ENCODE results near the gene POLD3.

Gene POLD3

GRCh38 chr11:74566146-74566960 lies 26.0 kb upstream of the POLD3 start:
- no peak overlapping the region for H3K27ac ChIP-seq (replicated peaks; ENCODE audit: low read length)
- H3K27me3 ChIP-seq (ENCODE audit: control insufficient read depth in 3 of 3, insufficient read depth in 3 of 3, low read depth in 1 of 3, low read length in 3 of 3): no peaks in the 10 kb centered on the region
- no peaks in the 10 kb centered on the region for H3K79me1 ChIP-seq (ENCODE audit: low read depth, low read length)
- H2AK5ac ChIP-seq (ENCODE audit: low read depth, low read length): no peak overlapping the region
- H3K4me3 ChIP-seq (ENCODE audit: low read length in 2 of 2): no peak overlapping the region
- H2BK12ac ChIP-seq (ENCODE audit: low read length): no peak overlapping the region
- no peak overlapping the region for H2BK5ac ChIP-seq (ENCODE audit: low read length)
- H3K36me3 ChIP-seq (replicated peaks in 1 of 2; ENCODE audit: control insufficient read depth in 2 of 2, insufficient read depth in 2 of 2, low read length in 2 of 2): no peaks in the 10 kb centered on the region
- H2BK15ac ChIP-seq (ENCODE audit: low read length): no peak overlapping the region
- H4K8ac ChIP-seq (ENCODE audit: low read depth, low read length): no peak overlapping the region
- H4K91ac ChIP-seq (ENCODE audit: low read depth, low read length, poor library complexity): no peak overlapping the region
- H3K18ac ChIP-seq (ENCODE audit: low read length): no peak overlapping the region
- no peak overlapping the region for H3K23ac ChIP-seq (ENCODE audit: low read depth, low read length, poor library complexity)
- H3K4me2 ChIP-seq (ENCODE audit: insufficient read depth, low read length, poor library complexity, severe bottlenecking): no peak overlapping the region
- H3K9ac ChIP-seq (ENCODE audit: low read depth, low read length, poor library complexity): no peak overlapping the region
- H2BK120ac ChIP-seq (ENCODE audit: low read depth, low read length): no peak overlapping the region
- no peak for DNase-seq (ENCODE audit: low spot score)
- no peak overlapping the region for H2AFZ ChIP-seq (ENCODE audit: low read length)
- peaks cover 0 to 2% of the 10 kb centered on the region in 2 donors for H3K4me1 ChIP-seq (ENCODE audit: control insufficient read depth in 2 of 2, insufficient read depth in 1 of 2, low read depth in 1 of 2, low read length in 2 of 2)
- no peaks in the 10 kb centered on the region for H3K9me3 ChIP-seq (replicated peaks in 1 of 2; ENCODE audit: control insufficient read depth in 2 of 2, insufficient read depth in 1 of 2, low read depth in 1 of 2, low read length in 2 of 2)
- no peak overlapping the region for H3K14ac ChIP-seq (ENCODE audit: low read length)
- H3K4ac ChIP-seq (ENCODE audit: low read length): no peak overlapping the region
- no CpG with 5 or more reads among the region's 5 CpGs for WGBS, 2 donors (ENCODE audit: extremely low coverage in 2 of 2, insufficient read length in 2 of 2, insufficient replicate concordance in 1 of 2)

DNA sequence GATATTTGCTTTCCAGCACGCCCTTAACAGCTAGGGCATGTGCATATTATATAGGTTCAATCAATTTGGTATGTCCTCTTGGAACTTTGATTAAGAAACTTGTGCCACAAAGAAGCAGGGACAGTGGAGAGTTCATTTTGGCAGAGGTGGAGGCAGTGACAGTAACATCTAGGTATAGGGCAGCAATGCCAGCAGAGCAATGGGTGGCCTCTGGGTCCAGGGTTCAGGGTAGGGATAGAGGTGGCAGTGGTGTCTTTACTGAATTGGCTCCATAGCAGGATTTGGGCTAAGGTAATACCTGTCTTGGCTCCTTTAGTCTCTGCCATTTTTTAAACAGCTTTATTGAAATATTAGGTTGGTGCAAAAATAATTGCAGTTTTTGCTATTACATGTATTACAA lies 24.4 kb upstream of the POLD3 start:
- no peak overlapping the region for H3K9ac ChIP-seq (ENCODE audit: low read depth, low read length, poor library complexity)
- no peak overlapping the region for H3K4me3 ChIP-seq (ENCODE audit: low read length in 2 of 2)
- H2BK12ac ChIP-seq (ENCODE audit: low read length): no peak overlapping the region
- H3K27ac ChIP-seq (replicated peaks; ENCODE audit: low read length): no peak overlapping the region
- H2BK15ac ChIP-seq (ENCODE audit: low read length): no peak overlapping the region
- H2AFZ ChIP-seq (ENCODE audit: low read length): no peak overlapping the region
- H4K8ac ChIP-seq (ENCODE audit: low read depth, low read length): no peak overlapping the region
- peaks cover 0 to 2% of the 10 kb centered on the region in 2 donors for H3K4me1 ChIP-seq (ENCODE audit: control insufficient read depth in 2 of 2, insufficient read depth in 1 of 2, low read depth in 1 of 2, low read length in 2 of 2)
- H3K18ac ChIP-seq (ENCODE audit: low read length): no peak overlapping the region
- no peak overlapping the region for H3K4me2 ChIP-seq (ENCODE audit: insufficient read depth, low read length, poor library complexity, severe bottlenecking)
- no peaks in the 10 kb centered on the region for H3K27me3 ChIP-seq (ENCODE audit: control insufficient read depth in 3 of 3, insufficient read depth in 3 of 3, low read depth in 1 of 3, low read length in 3 of 3)
- H3K36me3 ChIP-seq (replicated peaks in 1 of 2; ENCODE audit: control insufficient read depth in 2 of 2, insufficient read depth in 2 of 2, low read length in 2 of 2): no peaks in the 10 kb centered on the region
- no peaks in the 10 kb centered on the region for H3K79me1 ChIP-seq (ENCODE audit: low read depth, low read length)
- no peak for DNase-seq (ENCODE audit: low spot score)
- no peak overlapping the region for H2BK120ac ChIP-seq (ENCODE audit: low read depth, low read length)
- no peak overlapping the region for H2AK5ac ChIP-seq (ENCODE audit: low read depth, low read length)
- no peak overlapping the region for H4K91ac ChIP-seq (ENCODE audit: low read depth, low read length, poor library complexity)
- H3K4ac ChIP-seq (ENCODE audit: low read length): no peak overlapping the region
- no peak overlapping the region for H3K23ac ChIP-seq (ENCODE audit: low read depth, low read length, poor library complexity)
- WGBS, 2 donors (ENCODE audit: extremely low coverage in 2 of 2, insufficient read length in 2 of 2, insufficient replicate concordance in 1 of 2): no CpG with 5 or more reads among the region's 1 CpG
- no peak overlapping the region for H2BK5ac ChIP-seq (ENCODE audit: low read length)
- H3K14ac ChIP-seq (ENCODE audit: low read length): no peak overlapping the region
- no peaks in the 10 kb centered on the region for H3K9me3 ChIP-seq (replicated peaks in 1 of 2; ENCODE audit: control insufficient read depth in 2 of 2, insufficient read depth in 1 of 2, low read depth in 1 of 2, low read length in 2 of 2)

- Histone ChIP-seq H3K4ac (ENCODE audit: low read length) (no peak overlapping the region), H3K27ac (replicated peaks; ENCODE audit: low read length) (no peak overlapping the region), H2AK5ac (ENCODE audit: low read depth, low read length) (no peak overlapping the region), H3K23ac (ENCODE audit: low read depth, low read length, poor library complexity) (no peak overlapping the region), H3K36me3 (replicated peaks in 1 of 2; ENCODE audit: control insufficient read depth in 2 of 2, insufficient read depth in 2 of 2, low read length in 2 of 2) (no peaks in the 10 kb centered on the region), H4K8ac (ENCODE audit: low read depth, low read length) (no peak overlapping the region), H3K14ac (ENCODE audit: low read length) (no peak overlapping the region), H3K4me2 (ENCODE audit: insufficient read depth, low read length, poor library complexity, severe bottlenecking) (no peak overlapping the region), H2BK5ac (ENCODE audit: low read length) (no peak overlapping the region), H3K79me1 (ENCODE audit: low read depth, low read length) (no peaks in the 10 kb centered on the region), H3K4me3 (ENCODE audit: low read length in 2 of 2) (no peak overlapping the region), H3K9ac (ENCODE audit: low read depth, low read length, poor library complexity) (no peak overlapping the region), H2BK15ac (ENCODE audit: low read length) (no peak overlapping the region), H3K4me1 (ENCODE audit: control insufficient read depth in 2 of 2, insufficient read depth in 1 of 2, low read depth in 1 of 2, low read length in 2 of 2) (peaks cover 0 to 2% of the 10 kb centered on the region in 2 donors), H2AFZ (ENCODE audit: low read length) (no peak overlapping the region), H2BK120ac (ENCODE audit: low read depth, low read length) (no peak overlapping the region), H2BK12ac (ENCODE audit: low read length) (no peak overlapping the region), H3K9me3 (replicated peaks in 1 of 2; ENCODE audit: control insufficient read depth in 2 of 2, insufficient read depth in 1 of 2, low read depth in 1 of 2, low read length in 2 of 2) (no peaks in the 10 kb centered on the region), H3K18ac (ENCODE audit: low read length) (no peak overlapping the region), H3K27me3 (ENCODE audit: control insufficient read depth in 3 of 3, insufficient read depth in 3 of 3, low read depth in 1 of 3, low read length in 3 of 3) (no peaks in the 10 kb centered on the region), H4K91ac (ENCODE audit: low read depth, low read length, poor library complexity) (no peak overlapping the region)
- WGBS, 2 donors (ENCODE audit: extremely low coverage in 2 of 2, insufficient read length in 2 of 2, insufficient replicate concordance in 1 of 2): no CpG with 5 or more reads among the region's 8 CpGs
- peak; percentile 37 for DNase-seq (ENCODE audit: low spot score)
Observed at GRCh38 chr11:74570266-74571061, 21.9 kb upstream of the POLD3 start.

DNA sequence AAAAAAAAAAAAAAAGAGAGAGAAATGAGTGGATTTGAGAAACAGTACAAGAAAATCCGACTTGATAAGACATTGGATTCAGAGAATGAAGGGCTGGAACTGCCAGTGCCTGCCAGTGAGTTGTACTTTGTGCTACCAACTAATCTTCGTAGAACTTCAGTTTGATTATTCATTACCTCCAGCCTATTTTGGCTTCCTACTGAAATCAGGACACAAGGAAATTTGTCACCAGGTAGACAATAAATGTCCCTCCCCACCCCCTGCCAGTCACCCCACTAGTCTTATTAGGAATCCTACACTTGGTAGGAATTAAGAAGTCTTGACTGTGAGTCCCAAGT lies 21.4 kb upstream of the POLD3 start:
- no peak overlapping the region for H3K9ac ChIP-seq (ENCODE audit: low read depth, low read length, poor library complexity)
- H2BK15ac ChIP-seq (ENCODE audit: low read length): no peak overlapping the region
- peaks cover 0 to 2% of the 10 kb centered on the region in 2 donors for H3K4me1 ChIP-seq (ENCODE audit: control insufficient read depth in 2 of 2, insufficient read depth in 1 of 2, low read depth in 1 of 2, low read length in 2 of 2)
- no peak overlapping the region for H2AFZ ChIP-seq (ENCODE audit: low read length)
- no peak overlapping the region for H4K8ac ChIP-seq (ENCODE audit: low read depth, low read length)
- no peak overlapping the region for H3K4me2 ChIP-seq (ENCODE audit: insufficient read depth, low read length, poor library complexity, severe bottlenecking)
- no peak for DNase-seq (ENCODE audit: low spot score)
- no peak overlapping the region for H3K18ac ChIP-seq (ENCODE audit: low read length)
- H3K4me3 ChIP-seq (ENCODE audit: low read length in 2 of 2): no peak overlapping the region
- H3K4ac ChIP-seq (ENCODE audit: low read length): no peak overlapping the region
- H2AK5ac ChIP-seq (ENCODE audit: low read depth, low read length): no peak overlapping the region
- H3K14ac ChIP-seq (ENCODE audit: low read length): no peak overlapping the region
- no peak overlapping the region for H3K23ac ChIP-seq (ENCODE audit: low read depth, low read length, poor library complexity)
- no peak overlapping the region for H2BK5ac ChIP-seq (ENCODE audit: low read length)
- no peaks in the 10 kb centered on the region for H3K27me3 ChIP-seq (ENCODE audit: control insufficient read depth in 3 of 3, insufficient read depth in 3 of 3, low read depth in 1 of 3, low read length in 3 of 3)
- no peaks in the 10 kb centered on the region for H3K36me3 ChIP-seq (replicated peaks in 1 of 2; ENCODE audit: control insufficient read depth in 2 of 2, insufficient read depth in 2 of 2, low read length in 2 of 2)
- H3K79me1 ChIP-seq (ENCODE audit: low read depth, low read length): no peaks in the 10 kb centered on the region
- WGBS, 2 donors (ENCODE audit: extremely low coverage in 2 of 2, insufficient read length in 2 of 2, insufficient replicate concordance in 1 of 2): no CpG with 5 or more reads among the region's 2 CpGs
- H4K91ac ChIP-seq (ENCODE audit: low read depth, low read length, poor library complexity): no peak overlapping the region
- no peak overlapping the region for H2BK120ac ChIP-seq (ENCODE audit: low read depth, low read length)
- H3K27ac ChIP-seq (replicated peaks; ENCODE audit: low read length): no peak overlapping the region
- H3K9me3 ChIP-seq (replicated peaks in 1 of 2; ENCODE audit: control insufficient read depth in 2 of 2, insufficient read depth in 1 of 2, low read depth in 1 of 2, low read length in 2 of 2): no peaks in the 10 kb centered on the region
- H2BK12ac ChIP-seq (ENCODE audit: low read length): no peak overlapping the region

Measured in neuronal stem cell (in vitro differentiated cells).